GM19438 (cell line): ENCODE data around the gene TCF12.
"Not testable (repeated sequence)": the region's sequence is repeated elsewhere in the genome, so short reads cannot be mapped to it uniquely, and the experiment has no call there.

ENCODE experiments used
- ATAC-seq: cut with Tn5 transposase; IDR thresholded peaks from one replicate; pipeline ENCODE4 v1.9.1; 2021; ENCODE audit warnings: low read depth; ENCODE audit not compliant: unreplicated experiment

Gene TCF12

GRCh38 chr15:56913670-56914069 is 4.8 kb upstream of the TCF12 start:
- no peak for ATAC-seq

GRCh38 chr15:56915888-56916287 is 2.6 kb upstream of the TCF12 start:
- ATAC-seq, result no peak

DNA sequence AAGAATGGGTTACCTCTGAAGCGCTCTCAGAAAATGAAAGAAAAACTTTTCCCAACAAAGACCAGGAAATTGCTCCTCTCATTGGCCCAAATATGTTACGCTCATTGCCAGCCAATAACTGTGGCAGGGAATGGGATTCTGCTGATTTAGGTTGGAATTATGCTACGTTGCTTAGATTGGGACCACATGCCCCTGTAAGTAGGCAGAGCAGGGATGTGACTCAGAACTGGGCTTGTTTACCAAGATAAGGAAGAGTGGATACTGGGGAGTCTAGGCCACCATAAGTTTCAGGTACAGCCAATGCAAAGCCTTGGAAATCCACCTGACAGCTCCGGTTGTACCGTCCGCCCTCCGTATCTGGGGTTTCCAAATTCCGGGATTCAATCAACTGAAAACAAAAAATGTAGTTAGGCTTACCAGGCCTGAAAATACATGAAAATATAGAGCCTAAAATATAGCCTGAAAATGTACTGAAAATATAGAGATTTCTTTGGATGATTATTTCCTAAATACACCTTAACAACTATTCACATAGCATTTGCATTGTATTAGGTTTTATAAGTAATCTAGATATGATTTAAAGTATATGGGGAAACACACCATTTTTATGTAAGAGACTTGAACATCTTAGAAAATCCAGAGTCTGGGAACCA is 1.5 kb upstream of the TCF12 start:
- no peak for ATAC-seq

- ATAC-seq, result no peak
Observed at GRCh38 chr15:56917652-56918045, 795 bp upstream of the TCF12 start.

- ATAC-seq, result peak; percentile 34
Observed at GRCh38 chr15:56919031-56919608, 676 bp downstream of the TCF12 start.

GRCh38 chr15:56919609-56920366 is 1.3 kb downstream of the TCF12 start:
- peak; percentile 16 for ATAC-seq

DNA sequence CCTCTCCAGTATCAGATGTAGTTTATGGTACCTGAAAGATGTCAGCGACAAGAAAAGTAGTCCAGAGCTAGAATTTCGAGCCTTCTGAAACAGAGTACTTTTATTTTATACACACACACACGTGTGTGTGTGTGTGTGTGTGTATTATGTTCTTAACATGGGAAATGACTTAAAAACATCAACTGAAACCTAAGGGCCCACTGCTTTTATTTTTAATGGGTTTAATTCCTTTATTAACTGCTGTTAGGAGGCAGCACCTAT is 1.9 kb downstream of the TCF12 start:
- ATAC-seq, result no peak

DNA sequence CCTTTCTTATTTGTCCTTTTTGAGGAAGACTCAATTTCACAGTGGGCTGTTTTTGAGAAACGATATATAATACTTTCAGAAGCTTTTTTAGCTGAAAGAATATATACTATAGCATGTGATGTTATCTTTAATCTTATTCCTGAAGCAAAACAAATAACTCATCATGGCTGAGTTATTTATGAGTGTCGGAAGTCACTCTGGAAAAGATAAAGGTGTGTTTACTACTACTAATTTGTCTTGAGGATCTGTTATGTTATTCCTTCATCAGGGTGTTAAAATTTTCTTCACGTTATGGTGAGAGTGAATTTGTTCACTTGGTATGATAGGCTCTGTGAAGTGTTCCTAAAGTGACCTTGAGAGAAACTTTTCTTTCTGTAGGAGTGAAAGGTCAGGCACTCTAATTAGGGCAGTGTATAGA is 4.7 kb downstream of the TCF12 start:
- no peak for ATAC-seq

GRCh38 chr15:56927816-56928215 is 9.4 kb downstream of the TCF12 start:
- no peak for ATAC-seq

- ATAC-seq, result no peak
Observed at GRCh38 chr15:56929399-56929798, 11.0 kb downstream of the TCF12 start.

GRCh38 chr15:56929933-56930332 is 11.5 kb downstream of the TCF12 start:
- ATAC-seq, result no peak

GRCh38 chr15:56930669-56931313 is 12.3 kb downstream of the TCF12 start:
- ATAC-seq, result no peak

- no peak for ATAC-seq
Observed at GRCh38 chr15:56931639-56932508, 13.4 kb downstream of the TCF12 start.

GRCh38 chr15:56932509-56932868 is 14.0 kb downstream of the TCF12 start:
- not testable (repeated sequence) for ATAC-seq

DNA sequence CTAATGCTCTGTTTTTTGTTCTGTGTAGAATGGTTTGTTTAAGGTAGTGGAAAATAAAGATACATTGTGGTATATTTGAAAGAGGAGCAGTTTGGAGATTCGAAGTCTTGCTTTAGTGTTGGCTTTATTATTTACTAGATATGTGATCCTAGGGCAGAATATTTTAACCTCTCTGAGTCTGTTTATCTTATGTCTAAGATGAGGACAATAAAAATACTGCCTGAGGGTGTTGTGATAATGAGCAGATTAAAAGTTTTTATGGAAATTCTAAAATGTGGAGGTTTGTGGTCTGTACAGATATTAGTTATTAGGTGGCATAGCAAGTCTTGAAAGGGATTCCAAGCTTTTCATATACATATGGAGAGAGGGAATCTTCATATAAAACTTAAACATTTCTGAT is 15.0 kb downstream of the TCF12 start:
- ATAC-seq, result no peak

DNA sequence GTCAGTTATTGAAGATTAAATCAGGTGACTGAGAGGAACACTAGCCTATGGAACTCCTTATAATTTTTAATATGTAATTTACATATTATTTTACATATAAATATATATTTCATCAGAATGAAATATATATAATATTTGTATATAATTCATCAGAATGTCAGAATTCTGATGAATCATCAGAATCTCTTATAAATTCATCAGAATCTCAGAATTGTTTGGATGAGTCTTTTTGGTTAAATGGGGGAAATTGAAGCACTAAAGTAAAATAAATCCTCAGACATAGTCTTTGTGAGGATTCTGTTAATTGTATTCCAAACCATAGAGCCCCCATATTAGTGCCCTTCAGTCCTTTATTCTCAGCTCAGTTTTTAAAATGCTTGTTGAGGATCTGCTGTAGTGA is 15.4 kb downstream of the TCF12 start:
- no peak for ATAC-seq

DNA sequence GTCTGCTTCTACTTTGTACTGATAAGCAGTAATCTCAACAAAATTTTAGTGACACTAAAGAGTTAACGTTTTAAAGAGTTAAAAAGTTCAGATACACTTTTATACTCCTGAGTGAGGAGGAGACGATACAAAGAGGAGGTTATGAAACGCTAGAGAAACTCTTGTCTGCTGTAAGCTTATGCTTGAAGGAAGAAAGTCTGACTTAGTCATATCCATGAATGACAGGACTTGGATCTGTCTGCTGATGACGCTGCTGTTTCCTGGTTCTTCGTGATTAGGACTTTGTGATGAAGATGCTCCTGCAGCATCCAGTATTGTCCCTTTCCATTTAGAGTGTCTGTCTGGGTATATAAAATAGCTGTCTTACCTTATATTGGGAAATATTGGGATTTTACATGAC is 15.8 kb downstream of the TCF12 start:
- no peak for ATAC-seq

- ATAC-seq, result no peak
Observed at GRCh38 chr15:56936929-56937328, 18.5 kb downstream of the TCF12 start.

GRCh38 chr15:56939257-56939656 is 20.8 kb downstream of the TCF12 start:
- ATAC-seq, result no peak

GRCh38 chr15:56940388-56940787 is 21.9 kb downstream of the TCF12 start:
- no peak for ATAC-seq

GRCh38 chr15:56942118-56942517 is 23.7 kb downstream of the TCF12 start:
- ATAC-seq, result no peak
